A549 (cell line): ENCODE data around the gene DDTL. TPM values are rescaled to one million over a fixed set of nuclear protein-coding genes. Genes with fewer than 3 reads are reported as not detected.
"Not testable (repeated sequence)": the region's sequence is repeated elsewhere in the genome, so short reads cannot be mapped to it uniquely, and the experiment has no call there.

Experiments used
- ATAC-seq, 2 experiments: fragments of 200-7000 bp in 1 of 2; fragments of >200 bp in 1 of 2; cut with Nextera tagmentation in 1 of 2; cut with Tn5 transposase in 1 of 2; 3 replicates each; pipeline versions ENCODE4 v1.8.0 to v1.9.1; 2018 to 2020; ENCODE audit warnings: mild to moderate bottlenecking in 1 of 2, moderate library complexity in 1 of 2
- CTCF ChIA-PET: fragments of 300-600 bp; sonication (Branson Sonifier 250); formaldehyde crosslinking; extraction: SDS; loops from one replicate; lab custom pipeline; 2021; ENCODE audit warnings: antibody characterized with exemption, inconsistent platforms; lab: Yijun Ruan, JAX
- POLR2A ChIA-PET: fragments of 350-600 bp; formaldehyde crosslinking; extraction: SDS; loops from one replicate; lab custom pipeline; 2021; ENCODE audit warnings: antibody characterized with exemption, inconsistent platforms; lab: Yijun Ruan, JAX
- DNase-seq, 2 experiments: peaks; one replicate each; pipeline versions ENCODE4 v3.0.0 to v3.0.0-alpha.2; 2011 to 2016; ENCODE audit warnings: low read depth in 1 of 2, low spot score in 1 of 2
- FAIRE-seq: peaks from 2 replicates; lab custom pipeline; 2011; peaks lifted over from hg19 to GRCh38; lab: Jason Lieb, UNC
- H3K27ac ChIP-seq, 2 experiments: fragments of >200 bp; sonication (Bioruptor Twin); formaldehyde crosslinking; 3 replicates each; pipeline ENCODE4 v1.5.1; 2016 to 2017
- H3K4me1 ChIP-seq: fragments of >200 bp; sonication (Bioruptor Twin); formaldehyde crosslinking; 3 replicates; pipeline ENCODE4 v1.6.1; 2016
- H3K4me2 ChIP-seq: fragments of >200 bp; sonication (Bioruptor Twin); formaldehyde crosslinking; 3 replicates; pipeline ENCODE4 v1.6.1; 2016
- H3K4me3 ChIP-seq: fragments of >200 bp; sonication (Bioruptor Twin); formaldehyde crosslinking; 3 replicates; pipeline ENCODE4 v1.5.1; 2016
- H3K9me3 ChIP-seq: fragments of >200 bp; sonication (Bioruptor Twin); formaldehyde crosslinking; 3 replicates; pipeline ENCODE4 v1.6.1; 2016
- CEBPB ChIP-seq, 2 experiments: fragments of >200 bp in 1 of 2; sonication (Bioruptor Twin) in 1 of 2; formaldehyde crosslinking in 1 of 2; IDR thresholded peaks; 2 replicates each; pipeline ENCODE4 v1.6.1; 2012 to 2016
- EHF ChIP-seq: fragments of 250-450 bp; sonication (Bioruptor Pico); IDR thresholded peaks from 2 replicates; pipeline ENCODE4 v1.5.0; 2020; ENCODE audit warnings: mild to moderate bottlenecking
- EP300 ChIP-seq, 2 experiments: fragments of >200 bp; sonication (Bioruptor Twin); formaldehyde crosslinking; IDR thresholded peaks; 2 replicates in 1 of 2; 3 replicates in 1 of 2; pipeline ENCODE4 v1.6.1; 2016 to 2017
- ESRRA ChIP-seq: fragments of 150-350 bp; IDR thresholded peaks from 2 replicates; pipeline ENCODE4 v1.6.1; 2014; ENCODE audit warnings: mild to moderate bottlenecking, low read length, borderline replicate concordance
- FOSB ChIP-seq: fragments of 250-450 bp; sonication (Bioruptor Pico); IDR thresholded peaks from 2 replicates; pipeline ENCODE4 v1.5.0; 2020; ENCODE audit warnings: mild to moderate bottlenecking, moderate library complexity
- FOSL2 ChIP-seq, 2 experiments: fragments of 450-650 bp in 1 of 2; fragments of >200 bp in 1 of 2; sonication (Bioruptor Twin) in 1 of 2; formaldehyde crosslinking; IDR thresholded peaks; 2 replicates each; pipeline versions ENCODE4 v1.5.0 to v1.6.1; 2016 to 2020; ENCODE audit warnings: mild to moderate bottlenecking in 1 of 2, moderate library complexity in 1 of 2
- HEYL ChIP-seq: fragments of 250-450 bp; sonication (Bioruptor Pico); IDR thresholded peaks from 2 replicates; pipeline ENCODE4 v1.8.0; 2021; ENCODE audit warnings: mild to moderate bottlenecking, moderate library complexity
- RARB ChIP-seq: fragments of 250-450 bp; sonication (Bioruptor Pico); IDR thresholded peaks from 2 replicates; pipeline ENCODE4 v1.8.0; 2021; ENCODE audit warnings: mild to moderate bottlenecking, moderate library complexity
- SMC3 ChIP-seq: fragments of >200 bp; sonication (Bioruptor Twin); formaldehyde crosslinking; IDR thresholded peaks from 3 replicates; pipeline ENCODE4 v1.6.1; 2018; ENCODE audit warnings: inconsistent platforms
- TP53 ChIP-seq: fragments of 250-450 bp; sonication (Bioruptor Pico); IDR thresholded peaks from 2 replicates; pipeline ENCODE4 v1.5.0; 2021; ENCODE audit warnings: mild to moderate bottlenecking, moderate library complexity
- ZC3H11A ChIP-seq: fragments of 450-650 bp; IDR thresholded peaks from 2 replicates; pipeline ENCODE4 v1.6.1; 2014; ENCODE audit warnings: antibody characterized with exemption, mild to moderate bottlenecking
- WGBS: methylation state at CpG from one replicate; pipeline ENCODE4 v1.1.6; 2017; ENCODE audit errors: missing lambda C conversion rate; 5-methylcytosine and 5-hydroxymethylcytosine counted together
- polyA minus RNA-seq: library from RNA; depleted of rRNA, polyadenylated mRNA; stranded (reverse); fragments of >200 nt; gene quantifications from 2 replicates; pipeline ENCODE4 v1.2.3, GENCODE V29; 2011; rRNA and poly(A)+ RNA removed
- polyA plus RNA-seq, 4 experiments: library from polyadenylated mRNA; depleted of rRNA in 3 of 4; stranded (reverse); fragments of >200 nt; fragmentation: RNase III in 1 of 4; extraction: RNeasy Plus Mini Kit Qiagen cat#74134 plus additional on column Dnase treatment in 1 of 4; gene quantifications; 2 replicates in 3 of 4; 3 replicates in 1 of 4; pipeline ENCODE4 v1.2.3, GENCODE V29; 2011 to 2017
- TF ChIP-seq, protein P1 (sequence below): fragments of 250-450 bp; sonication (Bioruptor Pico); IDR thresholded peaks from 2 replicates; pipeline ENCODE4 v1.5.0; 2020; ENCODE audit warnings: low read depth, mild to moderate bottlenecking, moderate library complexity

Gene DDTL
- polyA plus RNA-seq (2011; rRNA removed) (2.1 and 2.8 TPM in 2 replicates), polyA plus RNA-seq (2017; fragmentation: RNase III; extraction: RNeasy Plus Mini Kit Qiagen cat#74134 plus additional on column Dnase treatment) (2.5 to 3.2 TPM (median 2.7 TPM) in 3 replicates), polyA minus RNA-seq (5.0 and 7.0 TPM in 2 replicates)
- 3.6 and 4.1 TPM in 2 replicates for polyA plus RNA-seq (2012; cell fraction: cytosol; rRNA removed)
- polyA plus RNA-seq (2012; cell fraction: nucleus; rRNA removed): 3.3 and 5.0 TPM in 2 replicates

DNA sequence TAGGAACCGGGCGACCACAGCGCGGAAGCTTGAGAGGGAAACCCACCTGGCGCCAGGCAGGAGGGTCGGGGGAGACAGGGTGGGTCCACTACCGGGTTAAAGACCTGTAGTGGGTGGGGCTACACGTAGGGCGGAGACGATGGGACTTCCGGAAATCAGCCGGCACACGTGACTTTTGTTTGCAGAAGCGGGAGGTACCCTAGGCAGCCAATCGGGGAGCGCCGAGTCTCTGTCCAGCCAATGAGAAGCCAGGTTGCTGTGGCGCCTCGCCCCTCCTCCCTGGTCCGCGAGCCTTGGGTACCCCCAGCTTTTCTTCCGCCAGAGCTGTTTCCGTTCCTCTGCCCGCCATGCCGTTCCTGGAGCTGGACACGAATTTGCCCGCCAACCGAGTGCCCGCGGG lies at the start of gene DDTL:
TSS of gene DDTL (plus strand) at position 321 of the 400 bp plus-strand sequence. CDS start at position 348, 27 bp downstream.
- CTCF ChIA-PET, H3K27ac ChIP-seq, H3K9me3 ChIP-seq, H3K4me1 ChIP-seq, DNase-seq, POLR2A ChIA-PET, H3K4me3 ChIP-seq: not testable (repeated sequence)
- WGBS: no CpG with 5 or more reads among the region's 30 CpGs
- ATAC-seq: peak; percentile 90 to 93
- peak; percentile 56 for FAIRE-seq
- H3K4me2 ChIP-seq: peak within 1 kb of the TSS; percentile 53; the same call in 2 of the 3 replicates

DNA sequence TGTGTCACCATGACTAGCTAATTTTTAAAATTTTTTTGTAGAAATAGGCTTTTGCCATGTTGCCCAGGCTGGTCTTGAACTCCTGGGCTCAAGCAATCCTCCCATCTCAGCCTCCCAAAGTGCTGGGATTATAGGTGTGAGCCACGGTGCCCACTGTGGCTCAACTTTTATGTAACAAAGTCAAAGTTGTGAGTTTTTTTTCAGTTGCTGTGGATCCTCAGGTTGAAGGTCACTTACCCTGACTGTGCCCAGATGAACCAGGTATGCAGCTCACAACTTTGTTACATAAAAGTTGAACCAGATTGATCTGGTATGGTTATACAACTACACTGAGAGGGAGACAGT lies 46.4 kb upstream of the DDTL start:
- H3K4me3 ChIP-seq, H3K4me2 ChIP-seq, FAIRE-seq, ATAC-seq, DNase-seq, H3K9me3 ChIP-seq: not testable (repeated sequence)
- 100% methylated on average over 1 of the region's 1 CpG for WGBS
- ChIA-PET CTCF (interaction anchor here (1.3 to 1.8 kb wide), 4 partner anchors 10 to 36 kb away, joined by 3 to 11 read pairs (median 4); partner anchors contain the start of gene MIF), POLR2A (interaction anchor here (1.8 kb wide), 1 partner anchor 26 kb away, joined by 10 read pairs; the partner anchor contains the start of gene MIF)
- Histone ChIP-seq H3K27ac (0 out of 6 replicates have a peak overlapping the region, but pooled peaks of 1 of the 2 experiments have one; percentile 20), H3K4me1 (peaks cover 20% of the 10 kb centered on the region; the same call in 2 of the 3 replicates)

DNA sequence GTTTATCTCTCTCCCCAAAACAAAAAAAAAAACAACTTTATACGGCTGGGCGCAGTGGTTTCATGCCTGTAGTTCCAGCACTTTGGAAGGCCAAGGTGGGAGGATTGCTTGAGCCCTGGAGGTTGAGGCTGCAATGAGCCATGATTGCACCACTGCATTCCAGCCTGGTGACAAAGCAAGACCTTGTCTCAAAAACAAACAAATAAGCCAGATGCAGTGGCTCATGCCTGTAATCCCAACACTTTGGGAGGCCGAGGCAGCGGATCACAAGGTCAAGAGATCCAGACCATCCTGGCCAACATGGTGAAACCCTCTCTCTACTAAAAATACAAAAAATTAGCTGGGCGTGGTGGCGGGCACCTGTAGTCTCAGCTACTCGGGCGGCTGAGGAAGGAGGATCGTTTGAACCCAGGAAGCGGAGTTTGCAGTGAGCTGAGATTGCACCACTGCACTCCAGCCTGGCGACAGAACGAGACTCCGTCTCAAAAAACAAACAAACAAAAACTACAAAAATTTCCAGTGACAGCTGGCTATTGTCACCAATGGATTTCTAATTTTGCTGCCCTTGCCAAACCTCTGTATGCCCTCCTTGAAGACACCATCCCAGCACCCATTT lies 45.0 kb upstream of the DDTL start:
- H3K4me3 ChIP-seq; POLR2A ChIA-PET; FAIRE-seq; H3K4me2 ChIP-seq; H3K27ac ChIP-seq; TF ChIP-seq FOSL2 (IDR thresholded peaks at IDR 0.05): not testable (repeated sequence)
- WGBS: 64% methylated on average over 13 of the region's 13 CpGs
- Histone ChIP-seq H3K9me3 (peaks cover 13% of the 10 kb centered on the region; the same call in 2 of the 3 replicates), H3K4me1 (peaks cover 20% of the 10 kb centered on the region; the same call in 2 of the 3 replicates)
- DNase-seq: peak in 1 of 2 experiments; percentile 49
- TF ChIP-seq FOSL2 (CRISPR knock-in tag; IDR thresholded peaks at IDR 0.05) (peak; percentile 53; the same call in 1 of the 2 replicates), CEBPB (IDR thresholded peaks at IDR 0.05) (peak; percentile 42 to 87; a peak in 3 of 4 replicates)
- CTCF ChIA-PET: interaction anchor here (0.7 to 1.0 kb wide), 3 partner anchors 8 to 72 kb away, joined by 3 to 4 read pairs (median 3); no protein-coding TSS in a partner anchor
- ATAC-seq: peak in 1 of 2 experiments; percentile 63; a peak in 2 of 6 replicates

DNA sequence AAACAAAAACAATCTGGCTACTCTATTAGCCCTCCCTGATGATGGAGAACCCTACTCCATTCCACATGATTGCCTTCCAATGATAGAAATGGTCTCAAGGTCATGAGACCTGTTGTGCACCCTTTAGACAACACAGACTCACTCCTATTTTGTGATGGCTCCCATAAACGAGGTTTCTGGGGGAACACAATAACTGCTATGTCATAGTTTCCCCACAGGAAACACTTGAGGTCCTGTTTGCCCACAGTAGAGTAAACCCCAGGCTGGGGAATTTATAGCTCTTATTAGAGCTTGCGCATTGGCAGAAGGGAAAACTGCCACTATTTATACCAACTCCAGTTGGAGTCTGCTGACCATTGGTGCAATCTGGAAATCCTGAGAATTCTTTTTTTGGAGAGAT lies 43.8 kb upstream of the DDTL start:
- Histone ChIP-seq H3K4me2 (no peak overlapping the region), H3K27ac (no peak overlapping the region), H3K9me3 (peaks cover 13% of the 10 kb centered on the region; the same call in 2 of the 3 replicates), H3K4me1 (peaks cover 20% of the 10 kb centered on the region; the same call in 2 of the 3 replicates), H3K4me3 (no peak overlapping the region)
- ChIA-PET CTCF (interaction anchor here (1.3 kb wide), 1 partner anchor 10 kb away, joined by 3 read pairs; no protein-coding TSS in a partner anchor), POLR2A (no interaction called here)
- 50% methylated on average over 2 of the region's 2 CpGs for WGBS
- ATAC-seq: no peak
- no peak for FAIRE-seq
- TF ChIP-seq EHF (CRISPR knock-in tag) (no peak), ESRRA (no peak), RARB (CRISPR knock-in tag) (no peak), CEBPB (IDR thresholded peaks at IDR 0.05) (no peak), TP53 (no peak), HEYL (CRISPR knock-in tag) (no peak), FOSB (no peak), SMC3 (no peak), ZC3H11A (no peak), EP300 (IDR thresholded peaks at IDR 0.05) (no peak)
- TF ChIP-seq, protein P1, sequence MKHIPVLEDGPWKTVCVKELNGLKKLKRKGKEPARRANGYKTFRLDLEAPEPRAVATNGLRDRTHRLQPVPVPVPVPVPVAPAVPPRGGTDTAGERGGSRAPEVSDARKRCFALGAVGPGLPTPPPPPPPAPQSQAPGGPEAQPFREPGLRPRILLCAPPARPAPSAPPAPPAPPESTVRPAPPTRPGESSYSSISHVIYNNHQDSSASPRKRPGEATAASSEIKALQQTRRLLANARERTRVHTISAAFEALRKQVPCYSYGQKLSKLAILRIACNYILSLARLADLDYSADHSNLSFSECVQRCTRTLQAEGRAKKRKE (CRISPR knock-in tag): no peak
- no peak for DNase-seq
